Lung (tissue), 12 donors: Measurements from ENCODE around the gene PCSK4. TPM values are rescaled to one million over a fixed set of nuclear protein-coding genes. Genes with fewer than 3 reads are reported as not detected.

Experiments
- ATAC-seq: fragments of 200-7000 bp; cut with Tn5 transposase; one replicate; pipeline ENCODE4 v1.9.1; 2020; ENCODE audit warnings: moderate number of reproducible peaks; ENCODE audit not compliant: insufficient read depth, low FRiP score
- DNase-seq, 3 donors: peaks; one replicate each; pipeline ENCODE4 v3.0.0-alpha.2; 2013 to 2017
- H3K27ac ChIP-seq, 2 donors: one replicate each; pipeline ENCODE4 v1.5.1; 2013; ENCODE audit warnings: mild to moderate bottlenecking in 2 of 2, moderate library complexity in 2 of 2, control low read depth in 1 of 2, inconsistent platforms in 1 of 2, low read depth in 1 of 2, low read length in 1 of 2
- H3K27me3 ChIP-seq, 3 donors: one replicate each; pipeline ENCODE4 v1.5.1; 2013; ENCODE audit warnings: low read length in 2 of 3; ENCODE audit not compliant: control insufficient read depth in 3 of 3, insufficient read depth in 3 of 3
- H3K36me3 ChIP-seq, 4 donors: one replicate each; pipeline ENCODE4 v1.5.1; 2013; ENCODE audit warnings: low read length in 4 of 4, mild to moderate bottlenecking in 1 of 4, moderate library complexity in 1 of 4; ENCODE audit not compliant: control insufficient read depth in 4 of 4, insufficient read depth in 4 of 4
- H3K4me1 ChIP-seq, 5 donors: one replicate each; pipeline ENCODE4 v1.5.1; 2013; ENCODE audit warnings: low read length in 5 of 5, mild to moderate bottlenecking in 2 of 5, moderate library complexity in 1 of 5; ENCODE audit not compliant: control insufficient read depth in 5 of 5, insufficient read depth in 5 of 5
- H3K4me3 ChIP-seq: one replicate; pipeline ENCODE4 v1.5.1; 2013; ENCODE audit warnings: mild to moderate bottlenecking, control low read depth, moderate library complexity
- H3K9ac ChIP-seq, 2 donors: one replicate each; pipeline ENCODE4 v1.5.1; 2013; ENCODE audit warnings: low read length in 2 of 2, control low read depth in 1 of 2; ENCODE audit not compliant: insufficient read depth in 1 of 2
- H3K9me3 ChIP-seq, 4 donors: one replicate each; pipeline ENCODE4 v1.5.1; 2013; ENCODE audit warnings: low read length in 3 of 4, mild to moderate bottlenecking in 1 of 4, moderate library complexity in 1 of 4; ENCODE audit not compliant: control insufficient read depth in 4 of 4, insufficient read depth in 3 of 4
- CTCF ChIP-seq: IDR thresholded peaks from 2 replicates; pipeline ENCODE4 v1.5.1; 2012; ENCODE audit warnings: mild to moderate bottlenecking; ENCODE audit errors: control extremely low read depth, extremely low read depth
- WGBS, 2 donors: extraction: QIAGEN DNeasy Blood & Tissue Kit; methylation state at CpG; one replicate each; pipeline ENCODE4 v1.1.7; 2013; 5-methylcytosine and 5-hydroxymethylcytosine counted together
- polyA plus RNA-seq, 2 donors: library from polyadenylated mRNA; stranded (reverse); fragments of 200-250 nt; gene quantifications; one replicate each; pipeline ENCODE4 v1.2.1, GENCODE V29; 2013
- total RNA-seq, 2 donors: library from RNA; depleted of rRNA in 1 of 2; stranded (reverse); fragments of >200 nt in 1 of 2; gene quantifications; one replicate each; pipeline ENCODE4 v1.2.1, GENCODE V29; 2014 to 2021
- donor health status: control.
- donor health status: control.
- donor health status: Bipolar disorder and iron deficiency.
- donor health status: healthy.
- donor health status: DM: yes; HTN: yes; CAD: no.

Gene PCSK4
- total and polyA plus RNA-seq, 4 donors: 2.3 to 7.9 (median 5.4) TPM

GRCh38 chr19:1508507-1508856 lies 18.3 kb upstream of the PCSK4 start:
- WGBS, 2 donors: 29 to 37% methylated on average over 12 of the region's 12 CpGs
- Histone ChIP-seq H3K27ac (peak overlapping the region in 1 of 2 donors; percentile 62), H3K9me3 (peaks cover 0 to 8% (median 0%) of the 10 kb centered on the region in 4 donors), H3K4me3 (peak overlapping the region; percentile 21), H3K9ac (no peak overlapping the region), H3K36me3 (no peaks in the 10 kb centered on the region), H3K4me1 (peaks cover 0 to 5% (median 0%) of the 10 kb centered on the region in 5 donors), H3K27me3 (peaks cover 0 to 38% (median 32%) of the 10 kb centered on the region in 3 donors)
- DNase-seq (no peak), ATAC-seq (no peak)
- no peak for TF ChIP-seq CTCF

GRCh38 chr19:1507763-1508506 lies 17.8 kb upstream of the PCSK4 start:
- peak overlapping the region; percentile 21 for H3K4me3 ChIP-seq
- WGBS, 2 donors: 1 to 3% methylated on average over 35 to 46 of the region's 46 CpGs
- peak; percentile 10 for TF ChIP-seq CTCF
- H3K27ac ChIP-seq: peak overlapping the region; percentile 68 to 83
- no peaks in the 10 kb centered on the region for H3K36me3 ChIP-seq
- ATAC-seq (peak; percentile 89), DNase-seq (peak; percentile 93 to 96 (median 94))
- H3K9me3 ChIP-seq: peaks cover 0 to 8% (median 0%) of the 10 kb centered on the region in 4 donors
- peaks cover 0 to 44% (median 38%) of the 10 kb centered on the region in 3 donors for H3K27me3 ChIP-seq
- no peak overlapping the region for H3K9ac ChIP-seq
- peaks cover 0 to 7% (median 5%) of the 10 kb centered on the region in 5 donors for H3K4me1 ChIP-seq

GRCh38 chr19:1507192-1507660 lies 17.1 kb upstream of the PCSK4 start:
- H3K9ac ChIP-seq: no peak overlapping the region
- 66 to 78% methylated on average over 23 of the region's 23 CpGs for WGBS, 2 donors
- H3K4me1 ChIP-seq: peaks cover 0 to 7% (median 6%) of the 10 kb centered on the region in 5 donors
- ATAC-seq (no peak), DNase-seq (no peak)
- peaks cover 0 to 8% (median 0%) of the 10 kb centered on the region in 4 donors for H3K9me3 ChIP-seq
- H3K27me3 ChIP-seq: peaks cover 0 to 44% (median 38%) of the 10 kb centered on the region in 3 donors
- H3K27ac ChIP-seq: no peak overlapping the region
- TF ChIP-seq CTCF: no peak
- no peaks in the 10 kb centered on the region for H3K36me3 ChIP-seq
- H3K4me3 ChIP-seq: no peak overlapping the region
